ENCODE results near the gene CCDC158. TPM values are rescaled to one million over a fixed set of nuclear protein-coding genes. Genes with fewer than 3 reads are reported as not detected.
"Not testable (repeated sequence)": the region's sequence is repeated elsewhere in the genome, so short reads cannot be mapped to it uniquely, and the experiment has no call there.

Gene CCDC158
- total RNA-seq, 1 donor from 2014 or later: not detected

DNA sequence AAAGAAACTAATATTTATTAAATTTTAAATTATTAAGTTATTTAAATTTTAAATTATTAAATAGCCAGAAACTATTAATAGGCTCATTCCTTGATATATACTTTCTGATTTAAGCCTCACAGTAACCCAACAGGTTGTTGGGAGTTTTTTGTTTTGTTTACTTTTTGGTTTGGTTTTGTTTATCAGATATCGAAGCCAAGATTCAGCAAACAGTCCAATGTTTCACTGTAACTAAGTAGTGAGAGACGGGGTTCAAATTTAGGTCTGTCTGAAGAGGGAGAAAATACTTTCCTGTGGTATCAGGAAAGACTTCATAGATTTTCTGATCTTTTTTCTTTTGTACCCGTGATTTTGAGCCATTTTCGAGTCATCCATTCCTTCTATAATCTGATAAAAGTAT lies 54.2 kb downstream of the CCDC158 start:
- Mint-ChIP-seq H3K27ac (ENCODE audit: unreplicated experiment) (no peak overlapping the region), H3K36me3 (ENCODE audit: low read depth) (no peaks in the 10 kb centered on the region), H3K4me1 (no peaks in the 10 kb centered on the region), H3K27me3 (ENCODE audit: low read depth) (peaks cover 53% of the 10 kb centered on the region), H3K9me3 (no peaks in the 10 kb centered on the region), H3K4me3 (no peak overlapping the region)
- DNase-seq (ENCODE audit: low read depth, low spot score): no peak
- TF ChIP-seq, protein P1, sequence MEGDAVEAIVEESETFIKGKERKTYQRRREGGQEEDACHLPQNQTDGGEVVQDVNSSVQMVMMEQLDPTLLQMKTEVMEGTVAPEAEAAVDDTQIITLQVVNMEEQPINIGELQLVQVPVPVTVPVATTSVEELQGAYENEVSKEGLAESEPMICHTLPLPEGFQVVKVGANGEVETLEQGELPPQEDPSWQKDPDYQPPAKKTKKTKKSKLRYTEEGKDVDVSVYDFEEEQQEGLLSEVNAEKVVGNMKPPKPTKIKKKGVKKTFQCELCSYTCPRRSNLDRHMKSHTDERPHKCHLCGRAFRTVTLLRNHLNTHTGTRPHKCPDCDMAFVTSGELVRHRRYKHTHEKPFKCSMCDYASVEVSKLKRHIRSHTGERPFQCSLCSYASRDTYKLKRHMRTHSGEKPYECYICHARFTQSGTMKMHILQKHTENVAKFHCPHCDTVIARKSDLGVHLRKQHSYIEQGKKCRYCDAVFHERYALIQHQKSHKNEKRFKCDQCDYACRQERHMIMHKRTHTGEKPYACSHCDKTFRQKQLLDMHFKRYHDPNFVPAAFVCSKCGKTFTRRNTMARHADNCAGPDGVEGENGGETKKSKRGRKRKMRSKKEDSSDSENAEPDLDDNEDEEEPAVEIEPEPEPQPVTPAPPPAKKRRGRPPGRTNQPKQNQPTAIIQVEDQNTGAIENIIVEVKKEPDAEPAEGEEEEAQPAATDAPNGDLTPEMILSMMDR (conservative IDR thresholded peaks at IDR 0.05): no peak

DNA sequence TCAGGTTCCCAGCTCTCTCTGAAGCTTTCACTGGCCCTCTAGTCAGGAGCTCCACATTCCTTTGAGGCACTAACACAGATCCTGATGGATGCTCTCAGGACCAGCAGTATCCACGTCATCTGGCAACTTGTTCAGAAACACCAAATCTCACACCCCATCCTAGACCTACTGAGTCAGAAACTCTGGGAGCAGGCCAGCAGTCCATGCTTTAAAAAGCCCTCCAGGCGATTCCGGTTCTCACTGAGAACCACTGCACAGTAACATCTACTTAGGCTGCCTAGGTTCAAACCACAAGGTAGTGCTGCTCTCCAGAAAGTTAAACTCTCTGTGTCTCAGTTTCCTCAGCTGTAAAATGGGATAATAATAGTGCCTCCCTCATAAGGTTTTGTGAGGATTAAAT lies 55.3 kb downstream of the CCDC158 start:
- Mint-ChIP-seq H3K36me3 (ENCODE audit: low read depth) (no peaks in the 10 kb centered on the region), H3K9me3 (peaks cover 4% of the 10 kb centered on the region), H3K4me3 (no peak overlapping the region), H3K4me1 (no peaks in the 10 kb centered on the region), H3K27ac (ENCODE audit: unreplicated experiment) (no peak overlapping the region), H3K27me3 (ENCODE audit: low read depth) (peaks cover 49% of the 10 kb centered on the region)
- TF ChIP-seq, protein P1 (conservative IDR thresholded peaks at IDR 0.05): no peak
- DNase-seq (ENCODE audit: low read depth, low spot score): no peak

DNA sequence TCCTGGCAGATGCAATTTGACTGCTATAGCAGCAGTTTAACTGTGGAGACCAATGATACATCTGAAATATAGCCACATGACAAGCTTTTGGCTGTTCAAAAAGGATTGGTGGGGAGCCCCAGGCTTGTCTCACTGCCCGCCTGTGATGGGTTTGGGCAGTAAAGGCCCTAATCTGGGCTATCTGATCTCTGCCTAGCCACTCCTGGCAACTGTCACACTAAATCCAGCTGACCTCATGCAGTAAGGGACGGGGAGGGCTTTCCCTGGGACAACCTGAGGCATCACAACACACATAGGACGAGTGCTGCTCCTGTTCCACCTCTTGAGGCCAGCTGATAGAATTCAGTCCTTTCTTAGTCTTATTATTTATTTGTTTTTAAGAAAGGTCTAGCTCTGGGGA lies 56.2 kb downstream of the CCDC158 start:
- Mint-ChIP-seq H3K27me3 (ENCODE audit: low read depth) (peaks cover 40% of the 10 kb centered on the region), H3K4me1 (no peaks in the 10 kb centered on the region), H3K36me3 (ENCODE audit: low read depth) (no peaks in the 10 kb centered on the region), H3K4me3 (no peak overlapping the region), H3K9me3 (peaks cover 5% of the 10 kb centered on the region), H3K27ac (ENCODE audit: unreplicated experiment) (no peak overlapping the region)
- TF ChIP-seq, protein P1 (conservative IDR thresholded peaks at IDR 0.05): no peak
- DNase-seq (ENCODE audit: low read depth, low spot score): no peak

DNA sequence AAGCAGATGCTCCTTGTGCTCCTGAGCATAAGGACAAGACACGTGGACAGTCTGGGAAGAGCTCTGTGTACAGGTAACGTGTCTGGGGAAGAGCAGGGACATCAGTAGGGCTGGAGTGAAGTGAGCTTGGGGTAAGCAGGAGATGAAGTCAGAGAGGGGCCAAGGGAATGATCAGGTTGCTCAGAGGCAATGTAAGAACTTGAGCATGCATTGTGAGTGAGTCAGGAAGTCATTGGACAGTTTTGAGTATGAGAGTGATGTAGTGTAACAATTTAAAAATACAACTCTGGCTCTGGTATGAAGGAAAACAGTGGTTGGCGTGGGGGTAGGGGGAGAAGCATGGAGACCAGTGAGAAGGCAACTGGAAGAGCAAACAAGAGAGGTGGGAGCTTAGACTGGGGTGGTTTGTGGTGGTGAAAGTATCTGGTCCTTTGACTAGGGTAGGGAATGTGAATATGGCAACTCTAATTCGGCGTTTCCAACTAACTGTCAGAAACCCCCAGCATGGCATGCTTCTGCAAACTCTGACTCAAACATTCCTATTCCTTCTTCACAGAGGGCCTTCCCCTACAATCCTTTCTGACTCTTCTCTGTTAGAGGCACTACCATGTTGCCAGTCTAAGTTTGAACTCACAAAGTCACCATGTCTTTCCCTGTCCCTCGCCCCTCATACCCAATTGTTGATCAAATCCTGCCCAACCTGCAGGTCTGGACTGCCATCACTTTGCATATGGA lies 57.2 kb downstream of the CCDC158 start:
- H3K36me3 Mint-ChIP-seq (ENCODE audit: low read depth): peaks cover 4% of the 10 kb centered on the region
- TF ChIP-seq, protein P1 (conservative IDR thresholded peaks at IDR 0.05): no peak
- H3K27ac Mint-ChIP-seq (ENCODE audit: unreplicated experiment): no peak overlapping the region
- DNase-seq (ENCODE audit: low read depth, low spot score): no peak
- H3K9me3 Mint-ChIP-seq: peaks cover 14% of the 10 kb centered on the region
- peaks cover 39% of the 10 kb centered on the region for H3K27me3 Mint-ChIP-seq (ENCODE audit: low read depth)
- no peak overlapping the region for H3K4me3 Mint-ChIP-seq
- no peaks in the 10 kb centered on the region for H3K4me1 Mint-ChIP-seq

DNA sequence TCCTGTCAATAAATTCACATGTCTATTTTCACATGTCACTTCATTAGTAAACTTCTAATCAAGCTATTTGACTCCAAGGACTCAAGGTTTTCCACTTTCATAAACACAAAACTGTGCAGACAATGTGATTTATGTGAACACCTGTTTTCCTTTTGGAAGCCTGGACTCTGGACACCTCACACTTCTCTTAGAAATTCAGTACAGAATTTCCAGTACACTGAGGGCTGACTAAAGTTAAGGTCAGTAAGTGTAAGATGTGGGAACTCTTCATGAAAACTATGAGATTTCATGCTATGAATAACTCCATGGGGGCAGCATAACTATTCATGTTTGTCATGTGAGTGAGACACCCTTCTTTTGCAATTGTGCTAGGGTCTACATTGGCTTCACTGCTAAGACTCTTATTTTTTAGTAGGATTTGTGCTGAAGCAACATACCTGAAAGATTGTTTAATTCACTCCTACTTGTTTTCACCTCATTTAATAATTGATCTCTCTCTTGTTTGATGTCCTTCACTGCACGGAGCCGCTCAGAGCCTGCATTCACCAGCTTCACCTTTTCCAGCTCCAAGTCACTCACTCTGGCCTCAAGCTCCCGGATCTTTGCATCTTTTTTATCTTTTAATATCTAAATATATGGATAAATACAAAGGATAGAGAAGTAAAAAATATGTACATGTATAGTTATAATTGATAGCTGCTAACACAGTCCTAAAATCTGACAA lies 59.1 kb downstream of the CCDC158 start:
- H3K4me3 Mint-ChIP-seq: no peak overlapping the region
- H3K27ac Mint-ChIP-seq (ENCODE audit: unreplicated experiment): no peak overlapping the region
- TF ChIP-seq, protein P1 (conservative IDR thresholded peaks at IDR 0.05): no peak
- peaks cover 19% of the 10 kb centered on the region for H3K9me3 Mint-ChIP-seq
- peaks cover 25% of the 10 kb centered on the region for H3K27me3 Mint-ChIP-seq (ENCODE audit: low read depth)
- H3K36me3 Mint-ChIP-seq (ENCODE audit: low read depth): peaks cover 6% of the 10 kb centered on the region
- no peaks in the 10 kb centered on the region for H3K4me1 Mint-ChIP-seq
- no peak for DNase-seq (ENCODE audit: low read depth, low spot score)

DNA sequence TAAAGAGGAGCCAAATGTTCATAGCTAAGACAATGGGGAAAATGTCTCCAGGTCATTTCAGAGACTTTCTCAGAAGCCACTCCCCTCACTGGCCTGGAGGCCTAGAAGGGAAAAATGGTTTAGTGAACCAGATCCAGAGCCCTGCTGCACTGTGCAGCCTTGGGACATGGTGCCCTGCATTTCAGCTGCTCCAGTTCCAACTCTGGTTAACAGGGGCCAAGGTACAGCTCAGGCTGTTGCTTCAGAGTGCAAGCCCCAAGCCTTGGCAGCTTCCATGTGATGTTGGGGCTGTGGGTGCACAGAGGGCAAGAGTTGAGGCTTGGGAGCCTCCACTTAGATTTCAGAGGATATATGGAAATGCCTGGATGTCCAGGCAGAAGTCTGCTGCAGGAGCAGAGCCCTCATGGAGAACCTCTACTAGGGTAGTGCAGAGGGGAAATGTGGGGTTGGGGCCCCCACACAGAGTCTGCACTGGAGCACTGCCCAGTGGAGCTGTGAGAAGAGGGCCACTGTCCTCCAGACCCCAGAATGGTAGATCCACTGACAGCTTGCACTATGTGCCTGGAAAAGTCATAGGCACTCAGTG lies 61.0 kb downstream of the CCDC158 start:
- not testable (repeated sequence) for H3K4me1 Mint-ChIP-seq; DNase-seq (ENCODE audit: low read depth, low spot score); H3K36me3 Mint-ChIP-seq (ENCODE audit: low read depth); H3K27ac Mint-ChIP-seq (ENCODE audit: unreplicated experiment); H3K4me3 Mint-ChIP-seq
- Mint-ChIP-seq H3K27me3 (ENCODE audit: low read depth) (peaks cover 17% of the 10 kb centered on the region), H3K9me3 (peaks cover 19% of the 10 kb centered on the region)

Measured in neural crest cell (in vitro differentiated cells).